H1 (cell line): ENCODE data around the gene PIGL. TPM values are rescaled to one million over a fixed set of nuclear protein-coding genes. Genes with fewer than 3 reads are reported as not detected.

Experiments used
- CTCF ChIA-PET: fragments of 300-600 bp; sonication (Branson Sonifier 250); formaldehyde crosslinking; loops from one replicate; lab custom pipeline; 2021; ENCODE audit not compliant: partially characterized antibody; lab: Charles Lee
- POLR2A ChIA-PET: fragments of 300-600 bp; sonication (Branson Sonifier 250); formaldehyde crosslinking; loops from one replicate; lab custom pipeline; 2021; ENCODE audit warnings: inconsistent platforms; ENCODE audit not compliant: partially characterized antibody; lab: Charles Lee
- DNase-seq, 2 experiments: peaks; one replicate each; pipeline versions ENCODE4 v3.0.0 to v3.0.0-alpha.2; 2010 to 2022; ENCODE audit warnings: low spot score in 2 of 2, low read depth in 1 of 2, mixed read lengths in 1 of 2
- FAIRE-seq: peaks from 2 replicates; lab custom pipeline; 2011; peaks lifted over from hg19 to GRCh38; lab: Jason Lieb, UNC
- H2AFZ ChIP-seq: 2 replicates; pipeline ENCODE4 v1.8.1; 2012; ENCODE audit warnings: low read length, inconsistent platforms
- H2AK5ac ChIP-seq: 2 replicates; pipeline ENCODE4 v1.6.1; 2013; ENCODE audit warnings: low read depth, low read length
- H2BK120ac ChIP-seq: replicated peaks from 2 replicates; pipeline ENCODE3; 2013; ENCODE audit warnings: low read depth, low read length, inconsistent platforms
- H2BK12ac ChIP-seq: 2 replicates; pipeline ENCODE4 v1.6.1; 2013; ENCODE audit warnings: low read depth, low read length
- H2BK15ac ChIP-seq: 2 replicates; pipeline ENCODE4 v1.6.1; 2013; ENCODE audit warnings: low read length
- H2BK20ac ChIP-seq: 2 replicates; pipeline ENCODE4 v1.6.1; 2013; ENCODE audit warnings: low read length
- H2BK5ac ChIP-seq: 2 replicates; pipeline ENCODE4 v1.6.1; 2013; ENCODE audit warnings: low read depth, low read length
- H3K14ac ChIP-seq: 2 replicates; pipeline ENCODE4 v1.6.1; 2013; ENCODE audit warnings: inconsistent platforms; ENCODE audit not compliant: insufficient read length
- H3K18ac ChIP-seq: 2 replicates; pipeline ENCODE4 v1.6.1; 2013; ENCODE audit warnings: low read length; ENCODE audit errors: extremely low read depth
- H3K23ac ChIP-seq: 2 replicates; pipeline ENCODE4 v1.6.1; 2013; ENCODE audit warnings: inconsistent platforms; ENCODE audit not compliant: insufficient read length
- H3K23me2 ChIP-seq: 2 replicates; pipeline ENCODE4 v1.6.1; 2013; ENCODE audit warnings: low read depth, low read length
- H3K27ac ChIP-seq: 2 replicates; pipeline ENCODE4 v1.6.1; 2011; ENCODE audit warnings: low read depth, low read length, inconsistent platforms
- H3K27me3 ChIP-seq, 4 experiments: replicated peaks in 1 of 4; 1 replicate in 1 of 4; 2 replicates in 3 of 4; pipeline versions ENCODE4 v1.6.1 to v1.8.1; 2011 to 2013; ENCODE audit warnings: low read length in 3 of 4, mild to moderate bottlenecking in 3 of 4, inconsistent platforms in 2 of 4, mixed read lengths in 2 of 4, moderate library complexity in 1 of 4; ENCODE audit not compliant: control insufficient read depth in 3 of 4, insufficient read depth in 3 of 4; ENCODE audit errors: extremely low read depth in 1 of 4
- H3K36me3 ChIP-seq, 4 experiments: 2 replicates each; pipeline versions ENCODE4 v1.6.1 to v1.8.1; 2011 to 2013; ENCODE audit warnings: mild to moderate bottlenecking in 4 of 4, low read length in 3 of 4, moderate library complexity in 2 of 4, control low read depth in 1 of 4, inconsistent platforms in 1 of 4; ENCODE audit not compliant: insufficient read depth in 4 of 4, control insufficient read depth in 2 of 4
- H3K4ac ChIP-seq: replicated peaks from 2 replicates; pipeline ENCODE3; 2013; ENCODE audit warnings: low read length, low read depth, mixed read lengths, inconsistent platforms; ENCODE audit not compliant: insufficient read length
- H3K4me1 ChIP-seq, 4 experiments: replicated peaks in 1 of 4; 1 replicate in 1 of 4; 2 replicates in 3 of 4; pipeline versions ENCODE4 v1.6.1 to v1.8.1; 2011 to 2013; ENCODE audit warnings: low read length in 3 of 4, inconsistent platforms in 2 of 4, mixed read lengths in 1 of 4; ENCODE audit not compliant: insufficient read depth in 4 of 4, control insufficient read depth in 3 of 4
- H3K4me2 ChIP-seq, 2 experiments: 2 replicates each; pipeline versions ENCODE4 v1.6.1 to v1.8.1; 2011 to 2013; ENCODE audit warnings: low read depth in 2 of 2, low read length in 2 of 2, control low read depth in 1 of 2, inconsistent platforms in 1 of 2, mild to moderate bottlenecking in 1 of 2; ENCODE audit not compliant: insufficient read depth in 1 of 2
- H3K4me3 ChIP-seq, 4 experiments: fragments of 200-600, 300-600 bp in 1 of 4; sonication (generic), shearing (Covaris generic), sonication (Bioruptor Twin) in 1 of 4; 2 replicates each; pipeline versions ENCODE4 v1.5.1 to v1.8.1; 2011 to 2016; ENCODE audit warnings: low read length in 4 of 4, low read depth in 3 of 4, control low read depth in 2 of 4, inconsistent platforms in 2 of 4, mild to moderate bottlenecking in 2 of 4, mixed read lengths in 1 of 4, moderate library complexity in 1 of 4; ENCODE audit not compliant: insufficient read depth in 2 of 4; ENCODE audit errors: extremely low read depth in 1 of 4
- H3K56ac ChIP-seq: replicated peaks from 2 replicates; pipeline ENCODE3; 2013; ENCODE audit warnings: low read depth, mild to moderate bottlenecking, mixed read lengths, low read length, inconsistent platforms; ENCODE audit not compliant: insufficient read length
- H3K79me1 ChIP-seq: 2 replicates; pipeline ENCODE4 v1.6.1; 2013; ENCODE audit warnings: low read depth, low read length, control low read depth
- H3K79me2 ChIP-seq, 2 experiments: 2 replicates each; pipeline versions ENCODE4 v1.6.1 to v1.8.1; 2012 to 2013; ENCODE audit warnings: low read length in 2 of 2, mild to moderate bottlenecking in 2 of 2, inconsistent platforms in 1 of 2; ENCODE audit not compliant: insufficient read depth in 2 of 2, control insufficient read depth in 1 of 2
- H3K9ac ChIP-seq, 4 experiments: replicated peaks in 1 of 4; 1 replicate in 1 of 4; 2 replicates in 3 of 4; pipeline versions ENCODE4 v1.6.1 to v1.8.1; 2011 to 2013; ENCODE audit warnings: low read depth in 3 of 4, low read length in 3 of 4, control low read depth in 2 of 4, mild to moderate bottlenecking in 2 of 4, moderate library complexity in 2 of 4, inconsistent platforms in 1 of 4; ENCODE audit errors: extremely low read depth in 1 of 4
- H3K9me3 ChIP-seq, 2 experiments: 2 replicates each; pipeline versions ENCODE4 v1.6.1 to v1.8.1; 2012 to 2013; ENCODE audit warnings: mild to moderate bottlenecking in 2 of 2, moderate library complexity in 2 of 2, control low read depth in 1 of 2, inconsistent platforms in 1 of 2, low read depth in 1 of 2, low read length in 1 of 2, mixed read lengths in 1 of 2; ENCODE audit not compliant: insufficient read depth in 2 of 2
- H4K20me1 ChIP-seq, 2 experiments: replicated peaks in 1 of 2; 2 replicates each; pipeline versions ENCODE3 to v1.8.1; 2011 to 2013; ENCODE audit warnings: inconsistent platforms in 2 of 2, low read length in 2 of 2, mild to moderate bottlenecking in 1 of 2; ENCODE audit not compliant: insufficient read depth in 2 of 2, control insufficient read depth in 1 of 2
- H4K5ac ChIP-seq: 2 replicates; pipeline ENCODE4 v1.6.1; 2013; ENCODE audit warnings: low read length, low read depth, mixed read lengths, inconsistent platforms; ENCODE audit not compliant: insufficient read length
- H4K8ac ChIP-seq: 2 replicates; pipeline ENCODE4 v1.8.0; 2013; ENCODE audit warnings: mild to moderate bottlenecking, moderate library complexity, low read length, inconsistent platforms; ENCODE audit not compliant: insufficient read depth; ENCODE audit errors: extremely low read depth
- H4K91ac ChIP-seq: replicated peaks from 2 replicates; pipeline ENCODE3; 2013; ENCODE audit warnings: low read length, mixed read lengths, inconsistent platforms; ENCODE audit not compliant: insufficient read length
- RBBP5 ChIP-seq: IDR thresholded peaks from 2 replicates; pipeline ENCODE4 v1.7.1; 2012; ENCODE audit warnings: low read depth, mild to moderate bottlenecking, inconsistent platforms, low read length, moderate library complexity, borderline replicate concordance
- WGBS, 2 experiments: shearing (Covaris generic) in 1 of 2; methylation state at CpG; one replicate each; pipeline versions ENCODE4 v1.1.6 to v1.1.7; 2013 to 2015; ENCODE audit warnings: low lambda C conversion rate in 2 of 2, mixed read lengths in 2 of 2, inconsistent platforms in 1 of 2, low coverage in 1 of 2, missing lambda C conversion rate in 1 of 2; ENCODE audit not compliant: insufficient replicate concordance in 2 of 2, insufficient coverage in 1 of 2, insufficient read length in 1 of 2; ENCODE audit errors: extremely low coverage in 1 of 2, missing lambda C conversion rate in 1 of 2; 5-methylcytosine and 5-hydroxymethylcytosine counted together
- polyA plus RNA-seq, 7 experiments: library from polyadenylated mRNA; depleted of rRNA in 3 of 7; stranded (reverse) in 5 of 7; unstranded in 2 of 7; fragments of >200 nt in 5 of 7; fragments of 200-250 nt in 2 of 7; gene quantifications; 1 replicate in 5 of 7; 2 replicates in 1 of 7; 4 replicates in 1 of 7; pipeline versions ENCODE4 v1.2.1 to v1.2.3, GENCODE V29; 2011 to 2013; ENCODE audit warnings: missing spikeins in 2 of 7, mixed read lengths in 2 of 7
- total RNA-seq: library from RNA; stranded (reverse); fragmentation: NEBNext Ultra II Directional; extraction: Animal tissue kit (Norgen Biotek cat#: 25700); gene quantifications from 2 replicates; pipeline ENCODE4 v1.2.1, GENCODE V29; 2021

PIGL gene
- total and polyA plus RNA-seq, 2 of the 8 experiments (the other 6 are each of a cell fraction or from before 2014, with no cell fraction given): 28.4 to 30.8 TPM

DNA sequence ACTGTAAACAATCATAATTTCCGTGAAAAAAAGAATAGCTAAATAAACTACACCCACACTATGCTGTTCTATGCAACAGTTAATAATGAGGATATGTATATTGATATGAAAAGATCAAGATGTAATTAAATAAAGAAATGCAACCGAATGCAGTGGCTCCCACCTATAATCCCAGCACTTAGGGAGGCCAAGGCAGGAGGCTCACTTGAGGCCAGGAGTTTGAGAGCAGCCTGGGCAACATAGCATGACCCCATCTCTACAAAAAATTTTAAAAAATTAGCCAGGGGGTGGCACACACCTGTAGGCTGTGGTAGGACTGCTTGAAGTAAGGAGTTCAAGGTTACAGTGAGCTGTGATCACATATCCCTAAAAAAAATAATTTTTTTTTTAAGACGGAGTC, 121.4 kb downstream of the PIGL start:
- no peaks in the 10 kb centered on the region for H3K23me2 ChIP-seq

More for the DNA sequence above, 121.4 kb downstream of the PIGL start:
- Histone ChIP-seq H4K20me1 (peaks cover 0 to 2% of the 10 kb centered on the region in 2 experiments), H3K4me3 (no peak overlapping the region), H3K27me3 (no peaks in the 10 kb centered on the region), H4K8ac (no peak overlapping the region), H3K36me3 (peaks cover 2 to 14% (median 9%) of the 10 kb centered on the region in 4 experiments; a peak in 6 of 8 replicates), H3K9ac (no peak overlapping the region), H3K27ac (no peak overlapping the region), H3K79me2 (no peaks in the 10 kb centered on the region), H3K9me3 (no peaks in the 10 kb centered on the region)
- no peak for FAIRE-seq
- no peak for TF ChIP-seq RBBP5
- TF ChIP-seq, all 59 proteins: peak for 0
- H2AFZ ChIP-seq: no peak overlapping the region
- no peaks in the 10 kb centered on the region for H3K4me1 ChIP-seq
- H2BK5ac ChIP-seq: no peak overlapping the region
- no peak overlapping the region for H2BK15ac ChIP-seq
- no peak overlapping the region for H2BK20ac ChIP-seq
- H3K79me1 ChIP-seq: no peaks in the 10 kb centered on the region
- H3K4me2 ChIP-seq: no peak overlapping the region
- H4K91ac ChIP-seq: no peak overlapping the region
- no peak overlapping the region for H3K56ac ChIP-seq
- no peak overlapping the region for H3K23ac ChIP-seq
- 81% methylated on average over 3 of the region's 3 CpGs; no CpG with 5 or more reads in 1 of the 2 experiments for WGBS, 2 experiments
- H2AK5ac ChIP-seq: no peak overlapping the region
- no peak overlapping the region for H2BK12ac ChIP-seq
- CTCF ChIA-PET: interaction anchor here (0.9 kb wide), 1 partner anchor 25 kb away, joined by 4 read pairs; no protein-coding TSS in a partner anchor
- POLR2A ChIA-PET: interaction anchor here (8.1 kb wide), 1 partner anchor 13 kb away, joined by 71 read pairs; the partner anchor contains the start of gene CENPV
- no peak overlapping the region for H3K14ac ChIP-seq
- H3K18ac ChIP-seq: no peak overlapping the region
- H3K4ac ChIP-seq: no peak overlapping the region
- no peak for DNase-seq
- H2BK120ac ChIP-seq: no peak overlapping the region
- no peak overlapping the region for H4K5ac ChIP-seq
